Measurements from ENCODE around the gene ADGRD2. TPM values are rescaled to one million over a fixed set of nuclear protein-coding genes. Genes with fewer than 3 reads are reported as not detected.

ADGRD2 gene
- total and polyA plus RNA-seq, 2 of the 13 experiments (the other 11 are each of a cell fraction or from before 2014, with no cell fraction given) = not detected

DNA sequence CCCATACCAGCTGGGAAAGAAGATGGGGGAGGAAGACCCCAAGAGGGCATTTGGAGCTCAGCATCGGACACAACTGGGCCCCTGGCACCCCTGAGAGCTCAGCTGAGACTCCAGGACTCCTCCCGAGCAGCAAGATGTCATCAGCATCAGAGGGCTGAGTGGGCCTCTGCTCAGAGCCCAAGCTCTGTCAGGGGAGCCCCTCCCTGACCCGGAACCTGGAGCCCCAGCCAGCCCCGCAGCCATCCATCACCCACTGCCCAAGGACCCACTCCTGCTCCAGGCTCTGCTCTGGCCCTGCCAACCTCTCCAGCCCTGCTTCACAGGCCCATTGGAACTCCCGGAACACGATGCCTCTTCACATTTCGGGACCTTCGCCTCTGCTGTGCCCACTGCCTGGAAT is 47.2 kb downstream of the ADGRD2 start (continued):
- TF ChIP-seq, protein P1, sequence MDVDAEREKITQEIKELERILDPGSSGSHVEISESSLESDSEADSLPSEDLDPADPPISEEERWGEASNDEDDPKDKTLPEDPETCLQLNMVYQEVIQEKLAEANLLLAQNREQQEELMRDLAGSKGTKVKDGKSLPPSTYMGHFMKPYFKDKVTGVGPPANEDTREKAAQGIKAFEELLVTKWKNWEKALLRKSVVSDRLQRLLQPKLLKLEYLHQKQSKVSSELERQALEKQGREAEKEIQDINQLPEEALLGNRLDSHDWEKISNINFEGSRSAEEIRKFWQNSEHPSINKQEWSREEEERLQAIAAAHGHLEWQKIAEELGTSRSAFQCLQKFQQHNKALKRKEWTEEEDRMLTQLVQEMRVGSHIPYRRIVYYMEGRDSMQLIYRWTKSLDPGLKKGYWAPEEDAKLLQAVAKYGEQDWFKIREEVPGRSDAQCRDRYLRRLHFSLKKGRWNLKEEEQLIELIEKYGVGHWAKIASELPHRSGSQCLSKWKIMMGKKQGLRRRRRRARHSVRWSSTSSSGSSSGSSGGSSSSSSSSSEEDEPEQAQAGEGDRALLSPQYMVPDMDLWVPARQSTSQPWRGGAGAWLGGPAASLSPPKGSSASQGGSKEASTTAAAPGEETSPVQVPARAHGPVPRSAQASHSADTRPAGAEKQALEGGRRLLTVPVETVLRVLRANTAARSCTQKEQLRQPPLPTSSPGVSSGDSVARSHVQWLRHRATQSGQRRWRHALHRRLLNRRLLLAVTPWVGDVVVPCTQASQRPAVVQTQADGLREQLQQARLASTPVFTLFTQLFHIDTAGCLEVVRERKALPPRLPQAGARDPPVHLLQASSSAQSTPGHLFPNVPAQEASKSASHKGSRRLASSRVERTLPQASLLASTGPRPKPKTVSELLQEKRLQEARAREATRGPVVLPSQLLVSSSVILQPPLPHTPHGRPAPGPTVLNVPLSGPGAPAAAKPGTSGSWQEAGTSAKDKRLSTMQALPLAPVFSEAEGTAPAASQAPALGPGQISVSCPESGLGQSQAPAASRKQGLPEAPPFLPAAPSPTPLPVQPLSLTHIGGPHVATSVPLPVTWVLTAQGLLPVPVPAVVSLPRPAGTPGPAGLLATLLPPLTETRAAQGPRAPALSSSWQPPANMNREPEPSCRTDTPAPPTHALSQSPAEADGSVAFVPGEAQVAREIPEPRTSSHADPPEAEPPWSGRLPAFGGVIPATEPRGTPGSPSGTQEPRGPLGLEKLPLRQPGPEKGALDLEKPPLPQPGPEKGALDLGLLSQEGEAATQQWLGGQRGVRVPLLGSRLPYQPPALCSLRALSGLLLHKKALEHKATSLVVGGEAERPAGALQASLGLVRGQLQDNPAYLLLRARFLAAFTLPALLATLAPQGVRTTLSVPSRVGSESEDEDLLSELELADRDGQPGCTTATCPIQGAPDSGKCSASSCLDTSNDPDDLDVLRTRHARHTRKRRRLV (CRISPR knock-in tag; IDR thresholded peaks at IDR 0.05) = no peak
- TF ChIP-seq SALL2 (CRISPR knock-in tag; IDR thresholded peaks at IDR 0.05) (no peak), ZNF598 (CRISPR knock-in tag; IDR thresholded peaks at IDR 0.05; ENCODE audit: borderline replicate concordance) (no peak), NFRKB (IDR thresholded peaks at IDR 0.05) (no peak), SIN3B (IDR thresholded peaks at IDR 0.05; ENCODE audit: low read length) (no peak), SAP130 (CRISPR knock-in tag; IDR thresholded peaks at IDR 0.05; ENCODE audit: low read depth) (no peak)

GRCh38 chr9:124498040-124498439 is 47.8 kb downstream of the ADGRD2 start:
- Histone ChIP-seq H2AFZ (ENCODE audit: low read length) (no peak overlapping the region), H3K9ac (ENCODE audit: insufficient read depth, low read depth, low read length) (no peak overlapping the region), H3K4me3 (replicated peaks in 1 of 3; ENCODE audit: insufficient read depth in 1 of 3, low read depth in 2 of 3, low read length in 3 of 3) (no peak overlapping the region; a peak in 1 of 6 replicates), H3K9me3 (ENCODE audit: low read length) (no peaks in the 10 kb centered on the region), H3K36me3 (replicated peaks in 1 of 2; ENCODE audit: control insufficient read depth in 1 of 2, insufficient read depth in 2 of 2, low read length in 2 of 2) (peaks cover 10 to 15% of the 10 kb centered on the region in 2 experiments; a peak in 2 of 5 replicates), H3K27ac (ENCODE audit: extremely low read length, insufficient read depth, low read length) (peak overlapping the region; percentile 50), H3K27me3 (ENCODE audit: control insufficient read depth in 1 of 2, insufficient read depth in 2 of 2, low read length in 2 of 2) (no peaks in the 10 kb centered on the region), H4K20me1 (ENCODE audit: insufficient read depth, low read length) (no peaks in the 10 kb centered on the region), H3K4me2 (ENCODE audit: low read depth, low read length) (peak overlapping the region; percentile 35; the same call in 1 of the 2 replicates), H3K79me2 (ENCODE audit: insufficient read depth, low read length) (no peaks in the 10 kb centered on the region), H3K4me1 (ENCODE audit: insufficient read depth, low read length) (peaks cover 27% of the 10 kb centered on the region)
- intact Hi-C loops (cut with micrococcal nuclease; ENCODE audit: unreplicated experiment) (no loop called here), in situ Hi-C loops (cut with HindIII; ENCODE audit: extremely low pct_ligation_motif_present, low pct_unique_long_range_greater_than_20kb) (no loop called here)
- WGBS (ENCODE audit: low lambda C conversion rate) = 51% methylated on average over 6 of the region's 6 CpGs
- CTCF ChIA-PET (ENCODE audit: low intra/inter-chr PET ratio, low total read pairs) = no interaction called here
- FAIRE-seq (peak; percentile 52), DNase-seq (ENCODE audit: low spot score) (no peak), ATAC-seq (peak; percentile 53)
- no TSS peak for BruUV-seq (replicated peaks)
- POLR2A ChIA-PET = interaction anchor here (1.3 to 1.7 kb wide), 2 partner anchors 8 to 13 kb away, joined by 3 read pairs; no protein-coding TSS in a partner anchor
- TF ChIP-seq MYC (CRISPR knock-in tag; IDR thresholded peaks at IDR 0.05; ENCODE audit: borderline replicate concordance) = peak; percentile 31; the same call in 1 of the 2 replicates
- TF ChIP-seq HNF4G (IDR thresholded peaks at IDR 0.05; ENCODE audit: borderline replicate concordance, low read depth, low read length) = peak; percentile 8; the same call in 1 of the 2 replicates
- TF ChIP-seq HNF4G (CRISPR knock-in tag; IDR thresholded peaks at IDR 0.05; ENCODE audit: borderline replicate concordance, low read depth) = no peak
- TF ChIP-seq NONO (IDR thresholded peaks at IDR 0.05) = no peak
- TF ChIP-seq NONO (CRISPR knock-in tag; conservative IDR thresholded peaks at IDR 0.05) = 0 out of 2 replicates have a peak, but pooled peaks have one; percentile 21
- TF ChIP-seq, protein P2, sequence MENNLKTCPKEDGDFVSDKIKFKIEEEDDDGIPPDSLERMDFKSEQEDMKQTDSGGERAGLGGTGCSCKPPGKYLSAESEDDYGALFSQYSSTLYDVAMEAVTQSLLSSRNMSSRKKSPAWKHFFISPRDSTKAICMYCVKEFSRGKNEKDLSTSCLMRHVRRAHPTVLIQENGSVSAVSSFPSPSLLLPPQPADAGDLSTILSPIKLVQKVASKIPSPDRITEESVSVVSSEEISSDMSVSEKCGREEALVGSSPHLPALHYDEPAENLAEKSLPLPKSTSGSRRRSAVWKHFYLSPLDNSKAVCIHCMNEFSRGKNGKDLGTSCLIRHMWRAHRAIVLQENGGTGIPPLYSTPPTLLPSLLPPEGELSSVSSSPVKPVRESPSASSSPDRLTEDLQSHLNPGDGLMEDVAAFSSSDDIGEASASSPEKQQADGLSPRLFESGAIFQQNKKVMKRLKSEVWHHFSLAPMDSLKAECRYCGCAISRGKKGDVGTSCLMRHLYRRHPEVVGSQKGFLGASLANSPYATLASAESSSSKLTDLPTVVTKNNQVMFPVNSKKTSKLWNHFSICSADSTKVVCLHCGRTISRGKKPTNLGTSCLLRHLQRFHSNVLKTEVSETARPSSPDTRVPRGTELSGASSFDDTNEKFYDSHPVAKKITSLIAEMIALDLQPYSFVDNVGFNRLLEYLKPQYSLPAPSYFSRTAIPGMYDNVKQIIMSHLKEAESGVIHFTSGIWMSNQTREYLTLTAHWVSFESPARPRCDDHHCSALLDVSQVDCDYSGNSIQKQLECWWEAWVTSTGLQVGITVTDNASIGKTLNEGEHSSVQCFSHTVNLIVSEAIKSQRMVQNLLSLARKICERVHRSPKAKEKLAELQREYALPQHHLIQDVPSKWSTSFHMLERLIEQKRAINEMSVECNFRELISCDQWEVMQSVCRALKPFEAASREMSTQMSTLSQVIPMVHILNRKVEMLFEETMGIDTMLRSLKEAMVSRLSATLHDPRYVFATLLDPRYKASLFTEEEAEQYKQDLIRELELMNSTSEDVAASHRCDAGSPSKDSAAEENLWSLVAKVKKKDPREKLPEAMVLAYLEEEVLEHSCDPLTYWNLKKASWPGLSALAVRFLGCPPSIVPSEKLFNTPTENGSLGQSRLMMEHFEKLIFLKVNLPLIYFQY (CRISPR knock-in tag; IDR thresholded peaks at IDR 0.05; ENCODE audit: borderline replicate concordance) = peak; percentile 59; the same call in 1 of the 2 replicates
- no peak for TF ChIP-seq HNRNPUL1 (IDR thresholded peaks at IDR 0.05; ENCODE audit: low read depth, low read length)

Measured in HepG2 (cell line).